Thyroid gland (tissue), 4 donors: Measurements from ENCODE around the gene CFDP1. TPM values are rescaled to one million over a fixed set of nuclear protein-coding genes. Genes with fewer than 3 reads are reported as not detected.
A peak's percentile ranks its signal among the peaks of the same experiment; 100 is the strongest.

Experiments used
- DNase-seq, 2 donors: peaks; one replicate each; pipeline ENCODE4 v3.0.0-alpha.2; 2019
- H3K27ac ChIP-seq, 3 donors: fragments of 200-600 bp; sonication (generic); 1 replicate in 2 of 3; 2 replicates in 1 of 3; pipeline ENCODE4 v1.5.1; 2016 to 2019; ENCODE audit warnings: mild to moderate bottlenecking in 1 of 3, moderate library complexity in 1 of 3
- H3K27me3 ChIP-seq: fragments of 200-600 bp; sonication (generic); one replicate; pipeline ENCODE4 v1.5.1; 2019
- H3K36me3 ChIP-seq, 2 donors: fragments of 200-600 bp; sonication (generic); one replicate each; pipeline ENCODE4 v1.5.1; 2016 to 2019
- H3K4me1 ChIP-seq, 2 donors: fragments of 200-600 bp; sonication (generic); one replicate each; pipeline ENCODE4 v1.5.1; 2017 to 2019
- H3K4me3 ChIP-seq, 3 donors: fragments of 200-600 bp; sonication (generic); replicated peaks in 1 of 3; 1 replicate in 2 of 3; 2 replicates in 1 of 3; pipeline ENCODE4 v1.5.1; 2016; ENCODE audit warnings: mild to moderate bottlenecking in 1 of 3
- H3K9me3 ChIP-seq: fragments of 200-600 bp; sonication (generic); one replicate; pipeline ENCODE4 v1.5.1; 2017
- CTCF ChIP-seq, 6 experiments: fragments of 200-600 bp in 3 of 6; fragments of 450-650 bp in 3 of 6; sonication (generic) in 3 of 6; IDR thresholded peaks; one replicate each; pipeline ENCODE4 v1.5.1; 2016 to 2019; ENCODE audit warnings: antibody characterized with exemption in 6 of 6, mild to moderate bottlenecking in 2 of 6, inconsistent platforms in 1 of 6, moderate library complexity in 1 of 6
- POLR2A ChIP-seq, 2 donors: fragments of 450-650 bp; IDR thresholded peaks; one replicate each; pipeline ENCODE4 v1.6.1; 2017; ENCODE audit warnings: antibody characterized with exemption in 2 of 2, mild to moderate bottlenecking in 2 of 2, moderate library complexity in 1 of 2
- WGBS, 2 donors: methylation state at CpG; one replicate each; pipeline ENCODE4 v1.1.5; 2017; 5-methylcytosine and 5-hydroxymethylcytosine counted together
- intact Hi-C: fragments of 100-400 bp; cut with DNase I; formaldehyde crosslinking; loops from one replicate; pipeline ENCODE4 v1.15.1; 2023
- total RNA-seq, 4 donors: library from RNA; depleted of rRNA; stranded (reverse); fragments of >200 nt; gene quantifications; one replicate each; pipeline ENCODE4 v1.2.3, GENCODE V29; 2016

CFDP1 gene
- total RNA-seq, 4 donors from 2014 or later, result 50.5 to 77.9 (median 60.7) TPM

GRCh38 chr16:75317532-75317931 lies 115.8 kb downstream of the CFDP1 start:
- intact Hi-C loops, result no loop called here
- H3K4me1 ChIP-seq, result peaks cover 20 to 32% of the 10 kb centered on the region in 2 donors
- H3K27me3 ChIP-seq, result no peaks in the 10 kb centered on the region
- no peak for DNase-seq
- no peak for TF ChIP-seq CTCF (IDR thresholded peaks at IDR 0.05)
- H3K9me3 ChIP-seq, result no peaks in the 10 kb centered on the region
- H3K4me3 ChIP-seq, result no peak overlapping the region
- peak overlapping the region in 1 of 3 donors; percentile 15 for H3K27ac ChIP-seq
- WGBS, 2 donors, result 88 to 95% methylated on average over 4 of the region's 4 CpGs
- H3K36me3 ChIP-seq, result no peaks in the 10 kb centered on the region

DNA sequence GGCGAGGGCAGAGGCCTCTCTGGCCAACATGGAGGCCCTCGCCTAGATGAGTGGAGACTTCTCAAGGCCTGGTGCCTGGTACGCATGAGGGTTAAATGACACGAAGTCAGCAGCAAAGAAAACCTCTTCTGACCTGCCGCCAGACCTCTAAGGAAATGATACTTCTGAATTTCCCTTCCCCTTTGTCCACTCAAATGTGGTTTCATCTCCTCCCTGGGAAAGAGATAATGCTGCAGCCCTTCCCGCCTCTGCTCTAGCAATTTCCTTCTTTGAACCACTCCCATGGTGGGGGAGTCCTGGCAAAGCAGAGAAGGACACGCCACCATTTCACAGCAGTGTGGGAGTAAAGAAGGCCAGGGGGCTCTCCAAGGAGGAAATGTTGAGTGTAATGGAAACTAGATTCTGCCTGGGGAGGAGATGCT lies 116.2 kb downstream of the CFDP1 start:
- peaks cover 20 to 32% of the 10 kb centered on the region in 2 donors for H3K4me1 ChIP-seq
- no peaks in the 10 kb centered on the region for H3K27me3 ChIP-seq
- DNase-seq, result no peak
- peak overlapping the region in 1 of 3 donors; percentile 15 for H3K27ac ChIP-seq
- H3K4me3 ChIP-seq, result no peak overlapping the region
- intact Hi-C loops, result no loop called here
- no peaks in the 10 kb centered on the region for H3K36me3 ChIP-seq
- TF ChIP-seq CTCF (IDR thresholded peaks at IDR 0.05) (no peak), POLR2A (IDR thresholded peaks at IDR 0.05) (no peak)
- 80 to 86% methylated on average over 7 of the region's 7 CpGs for WGBS, 2 donors
- H3K9me3 ChIP-seq, result no peaks in the 10 kb centered on the region

DNA sequence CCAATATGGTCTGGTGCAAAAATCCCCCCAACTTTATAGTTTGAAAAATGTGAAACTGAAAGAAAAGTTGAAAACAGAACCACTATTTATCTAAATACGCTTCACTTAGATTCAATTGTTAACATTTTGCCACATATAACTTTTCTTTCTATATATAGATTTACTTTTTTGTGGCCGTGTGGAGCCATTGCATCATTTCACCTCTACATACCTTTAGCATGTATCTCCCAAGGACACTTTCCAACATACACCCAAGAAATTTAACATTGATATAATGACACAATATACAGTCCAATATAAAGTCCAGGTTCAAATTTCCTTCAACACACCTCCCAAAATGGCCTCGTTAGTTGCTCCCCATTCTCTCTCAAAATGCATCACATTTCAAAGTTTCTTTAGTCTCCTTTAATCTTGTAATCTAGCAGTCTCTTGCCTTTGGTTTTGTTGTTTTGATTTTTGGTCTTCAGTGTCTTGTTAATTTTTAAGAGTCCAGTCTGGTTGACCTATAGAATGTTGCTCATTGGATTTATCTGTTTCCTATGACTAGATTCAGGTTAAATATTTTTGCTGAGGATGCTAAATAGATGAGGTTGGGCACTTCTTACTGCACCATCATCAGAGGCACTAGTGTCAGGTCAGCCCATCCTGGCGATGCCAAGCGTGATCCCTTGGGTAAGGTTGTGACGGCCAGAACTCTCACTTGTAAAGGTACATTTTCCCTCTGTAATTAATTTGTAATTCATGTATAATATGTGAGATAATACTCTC lies 117.6 kb downstream of the CFDP1 start:
- H3K27ac ChIP-seq, result no peak overlapping the region
- 98 to 99% methylated on average over 6 of the region's 6 CpGs for WGBS, 2 donors
- H3K9me3 ChIP-seq, result no peaks in the 10 kb centered on the region
- H3K4me3 ChIP-seq, result no peak overlapping the region
- no peak for DNase-seq
- H3K36me3 ChIP-seq, result no peaks in the 10 kb centered on the region
- TF ChIP-seq CTCF (IDR thresholded peaks at IDR 0.05), result no peak
- no peak for TF ChIP-seq POLR2A (IDR thresholded peaks at IDR 0.05)
- intact Hi-C loops, result no loop called here
- H3K27me3 ChIP-seq, result no peaks in the 10 kb centered on the region
- H3K4me1 ChIP-seq, result peaks cover 23 to 29% of the 10 kb centered on the region in 2 donors

- no peaks in the 10 kb centered on the region for H3K36me3 ChIP-seq
- no peaks in the 10 kb centered on the region for H3K27me3 ChIP-seq
- WGBS, 2 donors, result 88 to 92% methylated on average over 4 of the region's 4 CpGs
- peak overlapping the region in 1 of 3 donors; percentile 17 for H3K27ac ChIP-seq
- no peak for TF ChIP-seq POLR2A (IDR thresholded peaks at IDR 0.05)
- no peak for TF ChIP-seq CTCF (IDR thresholded peaks at IDR 0.05)
- no peaks in the 10 kb centered on the region for H3K9me3 ChIP-seq
- DNase-seq, result no peak
- no peak overlapping the region for H3K4me3 ChIP-seq
- intact Hi-C loops, result no loop called here
- H3K4me1 ChIP-seq, result peaks cover 23 to 29% of the 10 kb centered on the region in 2 donors
Observed at GRCh38 chr16:75312875-75313274, 120.4 kb downstream of the CFDP1 start.

GRCh38 chr16:75311383-75311938 lies 121.8 kb downstream of the CFDP1 start:
- DNase-seq, result no peak
- peak overlapping the region in 1 of 3 donors; percentile 54 for H3K27ac ChIP-seq
- H3K27me3 ChIP-seq, result no peaks in the 10 kb centered on the region
- intact Hi-C loops, result no loop called here
- TF ChIP-seq CTCF (IDR thresholded peaks at IDR 0.05) (no peak), POLR2A (IDR thresholded peaks at IDR 0.05) (no peak)
- no peaks in the 10 kb centered on the region for H3K36me3 ChIP-seq
- H3K4me1 ChIP-seq, result peaks cover 20 to 32% of the 10 kb centered on the region in 2 donors
- H3K9me3 ChIP-seq, result no peaks in the 10 kb centered on the region
- WGBS, 2 donors, result 57 to 65% methylated on average over 3 of the region's 3 CpGs
- no peak overlapping the region for H3K4me3 ChIP-seq
